ENCODE data around the gene MTMR12.

GRCh38 chr5:32283539-32284377, 29.0 kb downstream of the MTMR12 start:
- TF ChIP-seq CTCF (IDR thresholded peaks at IDR 0.05; ENCODE audit: borderline replicate concordance, extremely low read depth, low read length, poor library complexity, severe bottlenecking): no peak
- no peak for TF ChIP-seq EZH2 (IDR thresholded peaks at IDR 0.05; ENCODE audit: borderline replicate concordance, low read depth, low read length, severe bottlenecking)
